Superior temporal gyrus (tissue), 1 donor: Measurements from ENCODE around the gene SUSD3.
"Not testable (repeated sequence)": the region's sequence is repeated elsewhere in the genome, so short reads cannot be mapped to it uniquely, and the experiment has no call there.

Experiments
- DNase-seq: peaks from one replicate; pipeline ENCODE4 v3.0.0-alpha.2; 2016; ENCODE audit errors: extremely low spot score

SUSD3 gene

GRCh38 chr9:93111001-93111370, 52.5 kb downstream of the SUSD3 start:
- DNase-seq, result no peak

GRCh38 chr9:93111371-93112115, 53.0 kb downstream of the SUSD3 start:
- DNase-seq, result no peak

GRCh38 chr9:93112116-93112863, 53.8 kb downstream of the SUSD3 start:
- no peak for DNase-seq

- no peak for DNase-seq
Observed at GRCh38 chr9:93112864-93113389, 54.4 kb downstream of the SUSD3 start.

GRCh38 chr9:93114169-93114983, 55.9 kb downstream of the SUSD3 start:
- no peak for DNase-seq

- DNase-seq, result no peak
Observed at GRCh38 chr9:93114984-93115335, 56.5 kb downstream of the SUSD3 start.

GRCh38 chr9:93115486-93116071, 57.1 kb downstream of the SUSD3 start:
- no peak for DNase-seq

- DNase-seq, result no peak
Observed at GRCh38 chr9:93116072-93116961, 57.8 kb downstream of the SUSD3 start.

GRCh38 chr9:93117521-93117920, 59.0 kb downstream of the SUSD3 start:
- not testable (repeated sequence) for DNase-seq

GRCh38 chr9:93117924-93118862, 59.7 kb downstream of the SUSD3 start:
- no peak for DNase-seq

- DNase-seq, result no peak
Observed at GRCh38 chr9:93118863-93119702, 60.6 kb downstream of the SUSD3 start.

GRCh38 chr9:93119703-93119952, 61.1 kb downstream of the SUSD3 start:
- DNase-seq, result no peak

GRCh38 chr9:93119953-93120845, 61.7 kb downstream of the SUSD3 start:
- peak; percentile 32 for DNase-seq

GRCh38 chr9:93120846-93121315, 62.4 kb downstream of the SUSD3 start:
- DNase-seq, result no peak

- no peak for DNase-seq
Observed at GRCh38 chr9:93121316-93122241, 63.1 kb downstream of the SUSD3 start.

- no peak for DNase-seq
Observed at GRCh38 chr9:93122721-93123221, 64.3 kb downstream of the SUSD3 start.
